GM23338 (cell line): ENCODE measurements around the gene KAZN.

Source experiments
- CREB1 ChIP-seq: fragments of 250-450 bp; sonication (Bioruptor Pico); IDR thresholded peaks from 2 replicates; pipeline ENCODE4 v1.5.0; 2020; ENCODE audit warnings: low read depth, mild to moderate bottlenecking, moderate library complexity
- ETS1 ChIP-seq: IDR thresholded peaks from 2 replicates; pipeline ENCODE4 v1.6.1; 2016; ENCODE audit warnings: antibody characterized with exemption
- EZH2 ChIP-seq: fragments of 200-600 bp; sonication (generic); IDR thresholded peaks from one replicate; pipeline ENCODE4 v1.8.0; 2017; ENCODE audit warnings: antibody characterized with exemption, mild to moderate bottlenecking, low read depth; ENCODE audit not compliant: unreplicated experiment
- EZH2phosphoT487 ChIP-seq: fragments of 200-600 bp; sonication (generic); IDR thresholded peaks from one replicate; pipeline ENCODE4 v1.8.1; 2018; ENCODE audit warnings: antibody characterized with exemption; ENCODE audit not compliant: unreplicated experiment
- JUNB ChIP-seq: IDR thresholded peaks from one replicate; pipeline ENCODE4 v1.6.1; 2016; ENCODE audit warnings: antibody characterized with exemption; ENCODE audit not compliant: unreplicated experiment
- NANOG ChIP-seq: IDR thresholded peaks from 2 replicates; pipeline ENCODE4 v1.6.1; 2016; ENCODE audit warnings: antibody characterized with exemption, borderline replicate concordance
- POLR2AphosphoS5 ChIP-seq: IDR thresholded peaks from 2 replicates; pipeline ENCODE4 v1.6.1; 2016; ENCODE audit warnings: antibody characterized with exemption, low read depth
- REST ChIP-seq: IDR thresholded peaks from one replicate; pipeline ENCODE4 v1.6.1; 2018; ENCODE audit warnings: antibody characterized with exemption; ENCODE audit not compliant: unreplicated experiment
- STAT1 ChIP-seq: IDR thresholded peaks from one replicate; pipeline ENCODE4 v1.6.1; 2016; ENCODE audit warnings: antibody characterized with exemption; ENCODE audit not compliant: unreplicated experiment
- ZNF114 ChIP-seq: fragments of 250-450 bp; sonication (Bioruptor Pico); IDR thresholded peaks from 2 replicates; pipeline ENCODE4 v1.5.0; 2020; ENCODE audit warnings: mild to moderate bottlenecking, moderate library complexity
- ZNF331 ChIP-seq: fragments of 250-450 bp; sonication (Bioruptor Pico); IDR thresholded peaks from 2 replicates; pipeline ENCODE4 v1.5.0; 2020; ENCODE audit warnings: low read depth, mild to moderate bottlenecking, moderate library complexity
- ZNF462 ChIP-seq: fragments of 250-450 bp; sonication (Bioruptor Pico); IDR thresholded peaks from 2 replicates; pipeline ENCODE4 v1.5.0; 2020; ENCODE audit warnings: mild to moderate bottlenecking, moderate library complexity
- TF ChIP-seq, protein P1 (sequence below), 2 experiments: fragments of 200-600 bp in 1 of 2; sonication (generic) in 1 of 2; conservative IDR thresholded peaks; 2 replicates each; pipeline versions ENCODE4 v1.5.1 to v1.6.1; 2016 to 2017; ENCODE audit warnings: antibody characterized with exemption in 2 of 2, low read depth in 2 of 2, mild to moderate bottlenecking in 2 of 2, moderate library complexity in 1 of 2

DNA sequence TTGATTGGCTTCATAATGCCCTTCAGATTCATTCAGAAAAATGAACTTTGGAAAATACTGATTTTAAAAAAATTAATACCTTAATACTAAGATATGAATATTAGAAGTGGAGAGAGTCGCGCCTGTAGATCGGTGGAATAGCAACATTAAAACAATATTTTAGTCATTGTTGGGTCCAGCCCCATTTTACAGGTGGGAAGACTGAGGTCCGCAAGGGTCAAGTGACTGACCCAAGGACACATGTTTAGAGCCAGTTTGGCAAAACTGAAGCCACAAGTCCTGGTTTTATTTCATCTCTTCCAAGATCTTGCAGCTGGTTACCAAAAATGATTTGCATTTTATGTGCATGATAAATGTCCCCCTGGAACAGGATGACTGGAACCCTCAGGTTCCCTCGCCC lies 441.4 kb downstream of the KAZN start:
- TF ChIP-seq, protein P1, sequence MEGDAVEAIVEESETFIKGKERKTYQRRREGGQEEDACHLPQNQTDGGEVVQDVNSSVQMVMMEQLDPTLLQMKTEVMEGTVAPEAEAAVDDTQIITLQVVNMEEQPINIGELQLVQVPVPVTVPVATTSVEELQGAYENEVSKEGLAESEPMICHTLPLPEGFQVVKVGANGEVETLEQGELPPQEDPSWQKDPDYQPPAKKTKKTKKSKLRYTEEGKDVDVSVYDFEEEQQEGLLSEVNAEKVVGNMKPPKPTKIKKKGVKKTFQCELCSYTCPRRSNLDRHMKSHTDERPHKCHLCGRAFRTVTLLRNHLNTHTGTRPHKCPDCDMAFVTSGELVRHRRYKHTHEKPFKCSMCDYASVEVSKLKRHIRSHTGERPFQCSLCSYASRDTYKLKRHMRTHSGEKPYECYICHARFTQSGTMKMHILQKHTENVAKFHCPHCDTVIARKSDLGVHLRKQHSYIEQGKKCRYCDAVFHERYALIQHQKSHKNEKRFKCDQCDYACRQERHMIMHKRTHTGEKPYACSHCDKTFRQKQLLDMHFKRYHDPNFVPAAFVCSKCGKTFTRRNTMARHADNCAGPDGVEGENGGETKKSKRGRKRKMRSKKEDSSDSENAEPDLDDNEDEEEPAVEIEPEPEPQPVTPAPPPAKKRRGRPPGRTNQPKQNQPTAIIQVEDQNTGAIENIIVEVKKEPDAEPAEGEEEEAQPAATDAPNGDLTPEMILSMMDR (conservative IDR thresholded peaks at IDR 0.05; ENCODE audit: low read depth in 2 of 2), result no peak
- TF ChIP-seq EZH2 (no peak), POLR2AphosphoS5 (no peak), ETS1 (no peak), EZH2phosphoT487 (no peak), REST (no peak), ZNF114 (CRISPR knock-in tag) (no peak), CREB1 (CRISPR knock-in tag) (no peak), NANOG (no peak), ZNF331 (CRISPR knock-in tag) (no peak), STAT1 (no peak), JUNB (no peak), ZNF462 (no peak)
